GM19397 (cell line): ENCODE results near the gene ZNF664.

Source experiments
- ATAC-seq: cut with Tn5 transposase; IDR thresholded peaks from one replicate; pipeline ENCODE4 v1.9.1; 2021; ENCODE audit warnings: mild to moderate bottlenecking, moderate library complexity; ENCODE audit not compliant: unreplicated experiment

Gene ZNF664

DNA sequence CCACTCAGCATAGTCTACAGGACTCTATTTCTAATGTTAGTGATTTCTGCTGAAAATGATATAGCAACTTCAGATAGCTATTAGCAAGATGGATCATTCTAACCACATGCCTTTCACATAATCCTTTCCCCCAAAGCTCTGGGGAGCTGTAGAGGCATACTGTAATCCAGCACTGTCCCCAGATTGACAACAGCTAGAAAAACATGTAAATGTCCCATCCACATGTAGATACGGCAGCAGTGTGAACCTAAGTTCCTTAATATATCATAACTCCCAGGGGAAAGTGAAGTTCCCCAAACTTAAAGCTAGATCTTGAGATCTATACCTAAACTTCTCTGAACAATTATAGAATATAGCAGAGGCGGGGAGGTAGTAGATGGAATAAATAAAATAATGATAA is 14.0 kb downstream of the ZNF664 start:
- no peak for ATAC-seq

DNA sequence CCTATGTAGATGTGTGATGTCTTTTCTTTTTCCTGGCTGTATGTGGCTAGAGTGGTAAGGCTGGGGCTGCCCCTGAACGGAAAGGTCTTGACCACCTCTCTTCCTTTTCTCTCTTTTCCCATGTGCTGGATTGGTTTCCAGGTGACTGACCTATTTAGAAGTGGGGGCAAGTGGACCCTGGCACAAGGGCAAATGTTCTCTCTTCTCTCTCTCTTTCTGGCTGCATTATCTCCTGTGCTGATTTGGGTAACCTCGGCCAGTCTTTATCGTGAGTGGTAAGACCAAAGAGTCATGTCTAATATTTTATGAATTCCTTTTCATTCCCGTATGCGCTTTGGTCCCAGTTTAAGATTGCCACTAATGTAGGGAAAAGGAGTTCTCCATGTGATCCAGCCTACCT is 16.2 kb downstream of the ZNF664 start:
- no peak for ATAC-seq

DNA sequence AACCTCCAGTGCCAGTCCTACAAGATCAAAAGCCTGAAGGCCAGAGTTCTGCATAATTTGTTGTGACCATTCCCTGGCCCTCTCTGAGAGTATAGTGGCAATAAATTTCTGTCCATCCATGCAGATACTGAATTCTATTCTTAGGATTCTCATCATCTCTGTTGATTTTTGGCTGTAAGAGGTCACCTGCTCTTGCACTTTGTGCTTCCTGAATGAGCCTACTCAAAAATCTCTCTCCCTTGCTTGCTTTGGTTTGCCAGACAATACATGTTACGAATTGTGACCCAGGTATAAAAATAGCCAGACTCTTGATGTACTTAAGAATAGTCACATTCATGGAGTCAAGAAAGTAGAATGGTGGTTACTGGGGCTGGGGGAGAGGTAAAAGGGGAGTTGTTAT is 16.7 kb downstream of the ZNF664 start:
- no peak for ATAC-seq

DNA sequence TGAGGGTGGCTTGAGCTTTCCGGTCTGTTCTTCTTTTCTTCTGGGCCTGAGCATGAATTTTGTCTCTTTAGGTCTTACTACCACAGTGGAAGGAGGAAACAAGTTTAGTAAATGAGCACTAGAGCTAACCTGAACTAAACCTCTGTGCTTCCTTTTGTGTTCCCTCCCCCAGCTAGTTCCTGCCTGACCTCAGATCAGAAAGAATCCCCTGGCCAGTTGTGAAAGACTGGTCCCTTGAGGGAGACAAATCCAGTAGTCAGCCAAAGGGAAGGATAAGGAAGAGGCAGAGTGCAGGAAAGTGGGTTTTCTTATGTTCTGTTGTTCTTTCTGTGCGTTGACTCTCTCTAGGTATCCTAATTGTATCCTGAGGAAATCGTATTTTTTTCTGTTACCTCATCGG is 17.5 kb downstream of the ZNF664 start:
- ATAC-seq = no peak

GRCh38 chr12:123991372-123991951 is 18.4 kb downstream of the ZNF664 start:
- ATAC-seq = no peak

- no peak for ATAC-seq
Measured at GRCh38 chr12:123992118-123992825, 19.3 kb downstream of the ZNF664 start.

GRCh38 chr12:123995023-123995748 is 22.2 kb downstream of the ZNF664 start:
- no peak for ATAC-seq

DNA sequence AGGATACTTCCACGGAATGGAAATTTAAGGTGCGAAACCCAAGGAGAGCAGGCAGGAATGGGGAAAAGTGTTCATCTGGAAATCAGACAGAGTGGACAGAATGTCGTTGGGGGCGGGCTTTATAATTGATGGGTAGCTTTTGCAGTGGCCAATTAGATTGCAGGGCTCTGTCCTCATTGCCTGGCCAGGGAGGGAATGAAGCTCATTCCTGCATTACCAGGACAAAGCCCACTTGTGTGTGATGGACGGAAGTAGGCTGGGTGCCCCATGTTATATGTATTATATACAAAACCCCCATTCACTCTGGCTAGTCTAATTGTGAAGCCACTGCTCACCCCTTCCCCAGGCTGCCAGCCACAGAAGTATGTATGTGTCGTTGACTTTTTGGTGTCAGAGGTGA is 23.6 kb downstream of the ZNF664 start:
- no peak for ATAC-seq

DNA sequence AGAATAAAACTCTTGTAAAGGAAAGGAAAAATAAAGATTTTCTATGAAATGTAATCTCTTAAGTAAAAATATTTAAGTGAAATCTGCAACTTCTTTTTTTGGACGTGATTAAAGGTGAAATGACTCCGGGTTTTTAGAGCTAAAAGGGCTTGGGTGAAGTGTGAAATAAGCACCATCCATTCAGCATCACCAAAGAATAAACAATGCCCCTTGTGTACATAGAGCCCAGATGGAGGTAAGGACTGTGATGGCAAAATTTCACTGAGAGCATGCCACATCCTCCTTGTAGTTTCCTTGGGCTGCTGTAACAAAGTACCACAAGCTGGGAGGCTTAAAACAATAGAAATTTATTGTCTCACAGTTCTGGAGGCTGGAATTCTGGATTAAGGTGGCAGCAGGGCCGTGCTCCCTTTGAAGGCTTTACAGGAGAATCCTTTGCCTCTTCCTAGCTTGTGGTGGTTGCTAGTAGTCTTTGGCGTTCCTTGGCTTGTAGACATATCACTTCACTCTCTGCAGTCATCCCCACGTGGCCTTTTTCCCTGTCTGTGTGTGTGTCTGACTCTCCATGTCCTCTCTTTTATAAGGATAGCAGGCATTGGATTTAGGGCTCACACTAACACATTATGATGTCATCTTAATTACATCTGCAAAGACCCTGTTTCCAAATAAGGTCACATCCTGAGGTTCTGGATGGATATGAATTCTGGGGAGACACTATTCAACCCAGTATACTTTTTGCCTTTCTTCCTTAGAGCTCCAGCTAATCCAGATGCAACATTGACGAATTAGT is 24.2 kb downstream of the ZNF664 start:
- ATAC-seq = no peak

- ATAC-seq = no peak
Measured at GRCh38 chr12:123997908-123998307, 24.9 kb downstream of the ZNF664 start.

DNA sequence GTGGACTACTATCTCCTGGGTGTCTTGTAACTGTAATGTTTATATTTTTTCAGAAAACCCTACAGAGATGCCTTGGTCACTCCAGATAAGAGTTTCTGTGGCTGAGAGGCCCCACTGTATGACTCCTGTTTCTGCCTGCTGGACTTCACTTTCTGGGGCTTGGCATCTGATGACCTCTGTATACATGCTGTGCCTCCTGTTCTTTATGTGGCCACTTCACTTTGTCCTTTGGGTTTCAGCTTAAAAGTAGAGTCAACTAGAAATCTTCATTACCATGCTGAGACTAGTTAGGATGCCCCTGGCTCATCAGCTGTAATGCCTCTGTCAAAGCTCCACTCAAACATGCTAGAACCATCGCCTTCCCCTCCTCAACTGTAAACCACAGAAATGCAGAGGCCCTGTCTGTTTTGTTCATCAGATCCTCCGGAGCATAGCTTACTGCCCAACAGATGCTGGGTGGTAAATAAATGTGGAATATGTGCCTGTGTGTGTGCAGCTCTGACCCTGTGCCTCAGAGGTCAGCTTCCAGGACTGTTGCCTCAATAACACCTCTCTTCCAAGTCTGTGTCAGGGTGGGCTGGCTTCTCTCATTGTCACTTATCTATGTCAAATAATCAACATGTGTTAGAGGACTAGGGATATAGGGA is 25.5 kb downstream of the ZNF664 start:
- ATAC-seq = no peak

DNA sequence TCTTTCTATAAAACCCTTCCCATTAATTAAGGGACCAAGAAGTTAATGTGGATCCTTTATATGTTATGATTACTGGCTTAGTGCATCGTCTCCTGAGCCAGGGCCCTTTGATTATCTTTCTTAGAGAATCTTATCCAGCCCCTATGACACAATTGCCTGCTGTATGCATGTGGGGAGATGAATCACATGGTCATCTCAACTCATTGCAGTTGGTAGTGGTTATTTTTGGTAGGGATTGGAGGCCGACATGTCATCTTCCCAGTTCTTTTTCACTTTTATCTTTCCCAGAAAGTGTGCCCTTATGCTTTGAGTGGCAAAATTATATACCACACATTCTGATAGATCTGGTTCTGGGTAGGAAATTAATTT is 26.0 kb downstream of the ZNF664 start:
- ATAC-seq = no peak

DNA sequence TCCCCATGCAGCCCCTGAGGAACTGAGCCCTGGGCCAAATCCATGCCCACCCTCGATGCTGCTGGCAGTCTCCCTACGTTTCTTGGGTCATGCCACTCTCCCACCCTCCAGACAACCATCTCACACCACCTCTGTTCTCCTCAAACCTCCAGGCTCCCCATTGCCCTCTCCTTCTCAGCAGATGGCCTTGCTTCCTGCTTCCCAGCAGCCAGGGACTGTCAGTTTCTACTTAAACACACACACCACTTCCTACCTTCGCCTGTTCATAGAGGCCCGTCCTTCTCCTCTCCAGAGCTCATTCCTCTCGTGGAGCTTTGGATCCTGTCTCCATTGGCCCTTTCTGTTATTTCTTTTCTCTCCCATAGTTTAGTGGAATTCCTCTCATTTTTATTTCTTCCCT is 27.1 kb downstream of the ZNF664 start:
- no peak for ATAC-seq

GRCh38 chr12:124001343-124001742 is 28.3 kb downstream of the ZNF664 start:
- ATAC-seq = no peak

DNA sequence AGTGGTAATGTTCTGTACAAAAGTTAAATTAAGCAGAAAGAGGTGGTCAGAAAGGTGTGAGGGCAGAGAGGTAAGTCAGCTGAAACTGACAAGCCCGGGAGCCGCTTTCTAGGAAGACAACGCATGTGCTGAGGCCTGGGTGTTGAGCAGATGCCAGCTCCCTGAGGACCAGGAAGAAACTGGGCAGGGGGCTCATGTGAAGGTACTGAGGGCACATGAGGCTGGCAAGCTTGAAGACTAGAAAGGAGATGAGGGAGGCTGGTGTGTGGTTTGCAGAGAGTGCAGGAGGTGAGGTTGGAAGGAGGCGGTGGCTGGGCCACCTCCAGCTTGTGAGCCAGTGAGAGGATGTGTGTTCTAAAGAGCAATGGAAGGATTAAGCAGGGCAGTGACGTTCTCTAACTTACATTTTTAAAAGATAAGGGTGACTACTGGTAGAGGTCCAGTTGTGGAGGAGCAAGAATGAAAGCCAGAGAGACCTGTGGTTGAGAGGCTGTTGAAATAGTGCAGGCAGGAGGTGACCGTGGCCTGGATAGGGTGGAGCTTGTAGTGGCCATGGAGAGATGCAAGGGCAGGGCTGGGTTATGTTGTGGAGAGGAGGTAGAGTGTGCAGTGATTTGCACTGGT is 29.1 kb downstream of the ZNF664 start:
- ATAC-seq = no peak

DNA sequence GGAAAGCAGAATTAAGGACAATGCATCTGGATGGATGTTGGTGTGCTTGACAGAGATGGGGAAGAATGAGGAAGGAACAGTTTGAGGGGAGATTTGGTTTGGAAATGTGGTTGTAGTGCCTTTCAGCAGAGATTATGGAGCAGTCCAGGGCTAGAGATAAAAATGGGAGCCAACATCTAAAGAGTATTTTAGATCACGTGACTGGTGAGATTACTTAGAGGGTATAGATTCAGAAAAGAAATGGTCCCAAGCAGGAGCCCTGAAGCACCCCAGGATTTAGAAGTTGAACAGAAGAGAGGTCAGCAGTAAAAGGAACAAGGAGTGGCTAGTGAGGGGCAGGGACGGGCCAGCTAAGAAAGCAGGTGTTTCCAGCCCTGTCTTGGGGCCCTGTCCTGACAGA is 29.6 kb downstream of the ZNF664 start:
- no peak for ATAC-seq

DNA sequence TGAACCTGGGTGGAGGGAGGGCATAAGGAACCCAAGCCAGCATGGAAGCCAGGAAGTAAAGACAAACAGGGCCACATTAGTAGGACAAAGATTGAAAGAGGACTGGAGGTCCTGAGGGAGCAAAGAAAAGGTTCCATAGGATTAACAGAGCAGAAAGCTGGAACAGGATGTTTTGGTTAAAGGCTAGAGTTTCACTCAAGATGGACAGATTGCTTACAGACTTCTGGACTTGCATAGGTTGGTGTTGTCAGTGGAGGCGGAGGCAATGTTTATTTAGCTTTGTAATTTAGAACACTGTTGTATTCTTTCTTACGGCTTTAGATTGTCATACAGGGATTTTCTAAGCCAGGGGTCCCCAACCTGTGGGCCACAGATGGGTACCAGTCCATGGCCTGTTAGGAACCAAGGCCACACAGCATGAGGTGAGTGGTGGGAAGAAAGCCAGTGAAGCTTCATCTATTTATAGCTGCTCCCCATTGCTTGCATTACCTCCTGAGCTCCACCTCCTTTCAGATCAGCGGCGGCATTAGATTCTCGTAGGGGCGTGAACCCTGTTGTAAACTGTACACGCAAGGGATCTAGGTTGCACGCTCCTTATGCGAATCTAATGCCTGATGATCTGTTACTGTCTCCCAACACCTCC is 31.3 kb downstream of the ZNF664 start:
- ATAC-seq = no peak

GRCh38 chr12:124006085-124006845 is 33.2 kb downstream of the ZNF664 start:
- no peak for ATAC-seq
